Inflammatory macrophage (primary cell): ENCODE data around the gene SORCS3.
A peak's percentile ranks its signal among the peaks of the same experiment; 100 is the strongest.

Experiments
- DNase-seq, 2 donors: peaks; one replicate each; pipeline ENCODE4 v3.0.0-alpha.2; 2020 to 2022

SORCS3 gene

GRCh38 chr10:105024184-105024583 lies 383.1 kb downstream of the SORCS3 start:
- DNase-seq, result no peak

DNA sequence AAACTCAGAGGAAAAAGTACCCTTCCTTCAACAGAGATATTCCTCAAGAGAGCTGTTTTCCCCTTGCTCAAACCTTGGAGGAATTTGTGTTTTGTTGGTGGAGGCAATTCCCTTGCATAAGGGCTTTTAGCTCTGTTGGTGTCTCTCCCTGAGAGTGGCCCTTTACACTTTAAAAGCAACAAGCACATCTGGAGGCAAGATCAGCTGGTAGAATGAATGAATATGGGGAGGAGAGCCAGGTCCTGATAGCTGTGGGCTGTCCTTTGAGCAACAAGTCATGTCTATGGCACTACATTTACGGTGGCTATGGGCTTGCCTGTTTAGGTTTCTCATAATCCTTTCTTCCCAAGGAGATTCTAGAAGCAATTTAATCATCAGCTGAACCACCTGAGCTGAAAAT lies 384.0 kb downstream of the SORCS3 start:
- no peak for DNase-seq

DNA sequence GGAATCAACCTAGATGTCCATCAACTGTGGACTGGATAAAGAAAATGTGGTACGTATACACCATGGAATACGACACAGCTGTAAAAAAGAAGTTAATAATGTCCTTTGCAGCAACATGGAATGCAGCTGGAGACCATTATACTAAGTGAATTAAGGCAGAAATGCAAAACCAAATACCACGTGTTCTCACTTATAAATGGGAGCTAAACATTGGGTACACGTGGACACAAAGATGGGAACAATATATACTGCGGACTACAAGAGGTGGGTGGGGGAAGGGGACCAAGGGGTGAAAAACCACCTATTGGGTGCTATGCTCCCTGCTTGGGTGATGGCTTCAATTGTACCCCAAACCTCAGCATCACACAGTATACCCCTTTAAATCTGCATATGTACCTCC lies 385.5 kb downstream of the SORCS3 start:
- DNase-seq, result no peak

DNA sequence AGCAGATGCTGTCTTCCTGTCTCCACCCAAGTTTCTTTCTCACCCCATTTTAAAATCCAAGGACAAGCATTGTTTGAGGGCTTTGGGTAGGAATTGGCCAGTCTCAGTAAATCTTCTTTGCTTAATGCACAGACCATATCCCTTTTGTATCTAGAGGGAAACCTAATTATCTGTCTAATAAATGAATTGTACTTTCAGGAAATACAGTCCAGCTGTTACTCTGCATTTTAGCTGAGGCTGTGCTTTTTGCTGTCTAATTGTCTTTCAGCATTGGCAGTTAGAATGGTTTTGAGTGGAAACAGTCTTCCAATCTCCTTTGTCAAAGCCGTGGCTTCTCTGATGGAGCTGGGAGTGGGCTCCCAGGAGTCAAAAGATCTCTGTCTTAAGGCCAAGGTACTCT lies 388.2 kb downstream of the SORCS3 start:
- no peak for DNase-seq

GRCh38 chr10:105037022-105037421 lies 395.9 kb downstream of the SORCS3 start:
- DNase-seq, result no peak

- DNase-seq, result no peak
Observed at GRCh38 chr10:105041956-105042355, 400.9 kb downstream of the SORCS3 start.

- no peak for DNase-seq
Observed at GRCh38 chr10:105042906-105043552, 401.9 kb downstream of the SORCS3 start.

GRCh38 chr10:105044902-105045301 lies 403.8 kb downstream of the SORCS3 start:
- DNase-seq, result no peak

- DNase-seq, result no peak
Observed at GRCh38 chr10:105056413-105056812, 415.3 kb downstream of the SORCS3 start.

DNA sequence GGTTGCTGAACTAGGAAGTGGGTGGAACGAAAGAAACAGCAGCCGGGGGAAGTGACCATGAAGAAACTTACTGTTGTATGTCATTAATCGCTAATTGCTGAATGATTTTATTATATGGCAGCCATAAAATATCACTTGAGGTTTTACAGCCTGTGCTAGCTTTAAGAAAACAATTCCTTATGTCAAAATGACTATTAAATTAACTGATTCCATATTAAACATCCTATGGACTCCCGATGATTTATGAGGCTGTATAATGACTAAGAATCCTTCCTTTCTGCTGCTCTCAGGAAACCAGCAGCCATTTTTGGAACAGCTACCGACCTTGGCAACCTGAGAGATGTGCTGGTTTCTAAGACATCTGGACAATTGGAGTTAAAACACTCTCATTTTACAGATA lies 421.9 kb downstream of the SORCS3 start:
- DNase-seq, result no peak

- DNase-seq, result peak in 1 of 2 donors; percentile 2
Observed at GRCh38 chr10:105063796-105064195, 422.7 kb downstream of the SORCS3 start.

DNA sequence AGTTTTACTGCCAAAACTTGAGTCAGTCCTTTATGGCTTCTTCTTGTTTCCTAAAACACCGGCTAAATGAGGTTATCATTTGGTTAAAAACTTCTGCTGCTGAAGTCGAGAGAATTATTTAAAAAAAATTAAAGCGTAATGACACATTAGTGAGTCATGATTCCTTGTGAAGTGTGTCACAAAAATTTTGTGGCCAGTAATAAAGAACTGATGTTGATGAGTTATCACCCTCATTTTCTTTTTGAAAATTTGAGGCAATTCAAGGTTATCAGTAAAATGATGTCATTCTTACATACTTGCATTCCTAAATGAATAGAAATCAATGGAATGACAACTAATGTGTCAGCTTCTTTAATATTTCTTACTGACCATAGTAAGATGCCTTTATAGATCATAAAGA lies 427.4 kb downstream of the SORCS3 start:
- no peak for DNase-seq

DNA sequence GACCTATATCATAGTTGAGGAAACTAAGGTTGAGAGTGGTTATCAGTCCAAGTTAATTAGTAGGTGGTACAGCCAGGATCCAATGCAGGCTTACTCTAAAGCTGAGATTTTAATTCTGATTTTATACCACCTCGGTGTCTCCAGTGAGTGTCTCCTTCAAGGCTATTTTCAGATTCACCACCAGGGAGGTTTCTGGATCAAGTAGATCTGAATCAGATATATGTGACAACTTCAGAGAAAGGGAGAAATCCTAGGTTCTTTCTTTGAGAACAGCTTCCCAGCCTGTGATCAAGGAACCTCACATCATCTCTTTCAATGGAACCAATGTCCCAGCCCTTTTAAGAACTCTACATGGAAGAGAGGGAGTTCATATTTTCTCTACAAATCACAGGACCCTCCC lies 429.2 kb downstream of the SORCS3 start:
- DNase-seq, result no peak

GRCh38 chr10:105070952-105071351 lies 429.9 kb downstream of the SORCS3 start:
- no peak for DNase-seq

DNA sequence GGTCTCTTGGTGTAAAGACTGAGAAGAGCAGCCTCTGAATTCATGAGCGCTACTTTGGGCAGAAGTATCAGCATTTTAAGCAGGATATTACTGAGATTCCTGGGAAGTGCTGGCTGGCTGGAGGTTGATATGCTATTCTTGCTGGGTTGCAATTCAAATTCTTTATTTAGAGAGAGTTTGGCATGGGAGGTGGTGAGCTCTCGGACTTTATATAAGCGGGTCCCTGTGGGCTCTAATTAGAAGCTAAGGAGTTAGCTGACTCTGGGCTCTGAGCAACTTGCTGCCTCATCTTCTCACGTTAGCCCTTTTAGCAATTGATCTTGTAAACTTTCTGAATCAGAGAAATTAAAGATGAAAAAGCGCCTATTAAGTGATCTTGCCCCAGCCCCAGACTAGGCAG lies 430.9 kb downstream of the SORCS3 start:
- DNase-seq, result no peak

- DNase-seq, result no peak
Observed at GRCh38 chr10:105073999-105074398, 432.9 kb downstream of the SORCS3 start.

DNA sequence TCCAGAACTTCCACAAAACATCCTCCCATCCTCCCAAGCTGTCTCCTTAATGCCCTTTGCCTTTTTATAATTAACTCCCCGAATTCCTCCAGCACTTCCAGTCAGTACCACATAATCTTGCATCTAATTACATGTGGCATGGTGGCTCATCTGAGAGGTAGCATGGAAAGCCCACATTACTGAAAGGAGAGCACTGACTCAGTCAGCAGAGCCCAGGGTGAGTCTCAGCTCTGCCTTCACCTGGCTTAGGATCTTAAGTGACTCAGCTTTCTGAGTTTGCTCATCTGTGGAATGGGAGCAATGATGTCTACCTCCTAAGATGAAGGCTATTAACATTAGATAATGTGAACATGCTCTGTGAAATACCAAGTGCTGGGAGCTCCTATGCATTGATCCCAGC lies 433.9 kb downstream of the SORCS3 start:
- no peak for DNase-seq

DNA sequence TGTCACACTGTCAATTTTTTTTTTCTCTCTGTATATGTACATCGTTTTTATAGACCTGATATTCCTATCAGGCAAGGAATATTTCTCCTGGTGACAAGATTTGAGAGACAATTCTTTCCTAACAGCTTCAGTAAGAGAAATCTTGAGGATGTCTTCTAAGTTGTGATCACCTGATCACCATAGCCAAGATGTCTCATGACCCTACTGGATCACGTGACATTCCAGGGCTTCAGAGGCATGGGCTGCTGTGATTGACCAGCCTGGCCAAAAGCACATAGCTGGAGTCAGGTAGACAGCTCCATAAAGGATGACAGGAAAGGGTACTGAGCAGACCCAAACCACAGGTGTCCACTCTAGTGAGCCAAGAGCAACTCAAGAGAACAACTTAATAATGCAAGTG lies 444.9 kb downstream of the SORCS3 start:
- DNase-seq, result no peak

DNA sequence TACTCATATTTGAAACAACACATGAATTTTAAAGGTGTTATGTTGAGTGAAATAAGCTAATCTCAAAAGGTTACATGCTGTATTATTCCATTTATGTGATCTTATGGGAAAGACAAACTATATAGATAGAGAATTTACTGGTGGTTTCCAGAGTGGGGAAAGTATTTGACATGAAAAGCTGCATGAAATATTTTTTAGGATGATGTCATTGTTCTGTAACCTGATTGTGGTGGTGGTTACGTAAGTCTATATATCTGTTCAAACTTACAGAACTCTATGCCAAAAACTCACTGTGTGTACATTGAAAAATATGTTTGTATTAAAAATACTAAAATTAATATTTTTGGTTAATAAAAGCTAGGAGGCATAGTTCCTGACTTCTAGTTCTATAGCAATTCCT lies 453.0 kb downstream of the SORCS3 start:
- DNase-seq, result no peak

DNA sequence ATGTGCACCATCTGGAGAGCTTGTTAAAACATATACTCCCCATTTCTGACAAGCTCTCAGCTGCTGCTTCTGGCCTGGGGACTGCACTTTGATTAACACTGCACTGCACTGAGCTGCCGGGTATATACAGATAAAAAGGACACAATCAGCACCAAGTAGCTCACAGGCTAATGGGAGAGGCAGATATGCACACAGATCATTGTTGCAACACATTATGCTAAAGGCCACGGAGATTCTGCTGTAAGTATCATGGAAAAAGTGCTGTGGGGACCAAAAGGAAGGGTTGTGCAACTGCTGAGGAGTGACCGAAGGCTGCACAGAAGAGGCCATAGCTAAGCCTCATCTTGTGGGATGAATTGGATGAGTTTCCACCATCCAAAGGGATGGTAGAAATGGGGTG lies 455.2 kb downstream of the SORCS3 start:
- DNase-seq, result no peak

- no peak for DNase-seq
Observed at GRCh38 chr10:105102977-105103376, 461.9 kb downstream of the SORCS3 start.

GRCh38 chr10:105104297-105104696 lies 463.2 kb downstream of the SORCS3 start:
- DNase-seq, result no peak

DNA sequence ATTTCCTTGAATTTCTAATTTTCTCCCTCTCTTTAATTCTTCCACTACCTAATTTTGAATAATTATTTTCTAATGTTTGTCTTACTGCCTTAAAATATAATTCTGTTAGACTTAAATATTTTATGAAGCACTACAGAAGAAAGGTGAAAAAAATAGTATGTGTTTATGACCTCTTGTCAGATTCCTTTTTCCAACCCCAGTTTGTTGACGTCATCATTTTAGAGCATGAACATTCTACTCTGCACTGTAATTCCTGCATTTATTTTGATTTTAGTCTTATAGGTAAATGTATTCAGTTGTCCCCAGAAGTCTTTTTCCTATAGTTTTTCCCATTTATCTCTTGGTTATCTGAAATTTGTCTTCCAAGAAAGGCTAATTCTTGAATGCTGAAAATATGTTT lies 468.1 kb downstream of the SORCS3 start:
- no peak for DNase-seq

DNA sequence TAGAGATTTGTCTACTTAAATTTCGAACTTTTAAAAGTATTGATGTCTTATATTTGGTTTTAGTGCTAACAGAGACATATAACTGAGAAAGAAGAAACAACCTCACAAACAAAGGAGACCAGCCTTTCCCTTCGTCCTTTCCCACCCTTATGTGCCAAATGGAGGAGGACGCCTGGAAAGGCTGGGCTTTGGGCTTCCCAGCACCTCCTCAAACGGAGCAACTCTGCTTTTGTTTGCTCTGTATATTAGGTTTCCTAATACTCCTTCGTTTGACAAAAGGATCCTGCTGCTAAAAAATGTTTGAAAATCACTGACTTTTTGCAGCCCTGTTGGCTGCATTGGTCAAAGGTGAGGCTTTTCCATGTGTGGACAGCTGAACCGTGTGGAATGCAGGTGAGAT lies 471.8 kb downstream of the SORCS3 start:
- no peak for DNase-seq

DNA sequence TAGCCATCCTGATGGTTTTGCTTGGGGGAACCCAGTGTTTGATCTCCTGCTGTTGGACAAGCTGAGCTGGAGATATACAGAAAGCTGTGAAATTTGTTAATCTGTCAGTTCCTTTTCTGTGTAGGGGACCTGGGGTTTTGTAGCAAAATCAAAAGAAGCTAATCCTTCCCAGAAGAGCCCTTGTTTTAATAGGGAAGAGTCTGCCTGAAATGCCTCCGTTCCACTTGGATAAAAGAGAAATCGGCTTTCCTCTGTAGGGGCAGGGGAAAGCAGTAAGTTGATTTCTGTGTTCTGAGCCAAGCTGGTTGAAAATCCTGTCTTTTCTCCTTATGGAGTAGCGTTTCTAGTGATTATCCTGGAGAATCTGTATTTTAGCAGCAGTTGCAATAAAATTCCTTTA lies 472.6 kb downstream of the SORCS3 start:
- DNase-seq, result no peak
